22Rv1 (cell line): ENCODE data around the gene SLC49A3.

Source experiments
- CTCF ChIP-seq: fragments of 450-650 bp; IDR thresholded peaks from 2 replicates; pipeline ENCODE4 v1.5.1; 2017; ENCODE audit warnings: mild to moderate bottlenecking
- ZFX ChIP-seq: fragments of 450-650 bp; IDR thresholded peaks from 2 replicates; pipeline ENCODE4 v1.6.1; 2017; ENCODE audit warnings: antibody characterized with exemption, borderline replicate concordance

DNA sequence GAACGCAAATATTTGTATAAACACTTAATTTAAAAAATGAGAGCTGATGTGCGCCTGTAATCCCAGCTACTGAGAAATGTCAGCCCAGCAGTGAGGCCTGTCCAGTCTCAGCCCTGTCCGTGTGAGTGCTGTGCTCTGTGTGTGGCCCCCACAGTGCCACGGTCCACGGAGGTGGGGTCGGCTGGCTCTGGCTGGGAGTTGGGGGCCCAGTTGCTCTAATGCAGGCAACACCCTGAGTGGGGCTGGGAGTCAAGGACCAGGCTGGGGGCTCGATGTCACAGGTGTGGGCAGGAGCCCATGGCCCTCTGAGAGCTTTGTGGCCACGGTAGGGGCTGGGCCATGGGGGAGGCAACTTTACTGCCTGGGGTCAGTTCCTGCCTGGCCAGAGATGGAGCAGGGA lies 29.5 kb upstream of the SLC49A3 start:
- TF ChIP-seq CTCF (no peak), ZFX (no peak)
